Caki2 (cell line): ENCODE data around the gene TRIM72. TPM values are rescaled to one million over a fixed set of nuclear protein-coding genes. Genes with fewer than 3 reads are reported as not detected.
A peak's percentile ranks its signal among the peaks of the same experiment; 100 is the strongest.

Source experiments
- DNase-seq: peaks from one replicate; pipeline ENCODE4 v3.0.0-alpha.2; 2015; ENCODE audit warnings: low read depth
- in situ Hi-C: cut with HindIII; loops from 2 replicates; pipeline ENCODE4 v1.10.0; 2016; ENCODE audit warnings: low sequenced_read_pairs, low pct_unique_long_range_greater_than_20kb, mixed read lengths
- total RNA-seq: library from RNA; depleted of rRNA; stranded (reverse); fragments of >200 nt; shearing (Covaris generic); gene quantifications from 2 replicates; pipeline ENCODE4 v1.2.3, GENCODE V29; 2014; ENCODE audit warnings: low replicate concordance

The TRIM72 gene
- total RNA-seq, 1 experiment from 2014 or later, result not detected

DNA sequence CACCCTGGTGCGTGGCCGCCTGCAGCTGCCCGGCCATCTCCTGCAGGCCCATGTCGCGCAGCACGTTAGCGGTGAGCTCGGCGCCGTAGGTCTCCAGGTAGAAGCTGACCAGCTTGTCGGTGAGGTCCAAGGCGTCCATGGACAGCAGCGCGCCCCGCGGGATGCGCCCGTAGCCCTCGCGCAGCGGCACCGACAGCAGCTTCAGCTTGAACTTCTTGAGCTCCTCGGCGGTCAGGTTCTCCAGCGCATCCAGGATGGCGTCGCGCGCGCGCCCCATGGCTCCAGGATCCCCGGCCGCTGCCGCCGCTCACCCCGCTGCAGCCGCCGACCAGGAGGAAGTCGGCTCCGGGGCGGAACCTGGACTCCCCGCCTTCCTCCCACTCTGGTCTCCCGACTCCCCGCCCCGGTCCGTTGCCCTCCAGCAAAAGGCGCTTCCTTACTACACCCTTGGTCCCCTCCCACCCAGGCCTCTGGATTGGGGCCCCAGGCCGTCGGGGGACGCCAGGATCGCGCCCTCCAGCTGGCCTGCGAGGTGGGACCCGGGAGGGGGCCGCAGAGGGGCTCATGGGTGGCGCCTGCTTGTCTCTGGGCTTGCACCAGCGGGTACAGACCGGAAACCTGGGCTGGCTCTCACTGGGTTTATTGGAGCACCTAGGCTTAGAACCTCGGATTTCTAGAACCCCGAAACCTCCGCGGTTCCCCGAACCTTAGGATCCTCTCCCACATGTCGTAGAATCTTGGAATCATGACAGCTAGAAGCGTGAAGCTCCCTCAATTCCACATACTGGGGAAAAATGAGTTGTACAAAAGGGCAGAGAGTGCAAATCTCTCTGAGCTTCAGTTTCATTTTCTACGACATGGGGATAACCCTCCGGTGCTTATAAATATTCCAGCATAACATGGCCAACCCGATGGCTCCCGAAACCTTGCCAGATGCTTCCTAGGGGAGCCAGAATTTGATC is 11.2 kb upstream of the TRIM72 start, which contains the start of gene PYCARD:
TSS of gene PYCARD (minus strand) at position 347 of the 962 bp plus-strand sequence. CDS start at position 277, 70 bp downstream.
- in situ Hi-C loops, result no loop called here
- peak; percentile 66 for DNase-seq

DNA sequence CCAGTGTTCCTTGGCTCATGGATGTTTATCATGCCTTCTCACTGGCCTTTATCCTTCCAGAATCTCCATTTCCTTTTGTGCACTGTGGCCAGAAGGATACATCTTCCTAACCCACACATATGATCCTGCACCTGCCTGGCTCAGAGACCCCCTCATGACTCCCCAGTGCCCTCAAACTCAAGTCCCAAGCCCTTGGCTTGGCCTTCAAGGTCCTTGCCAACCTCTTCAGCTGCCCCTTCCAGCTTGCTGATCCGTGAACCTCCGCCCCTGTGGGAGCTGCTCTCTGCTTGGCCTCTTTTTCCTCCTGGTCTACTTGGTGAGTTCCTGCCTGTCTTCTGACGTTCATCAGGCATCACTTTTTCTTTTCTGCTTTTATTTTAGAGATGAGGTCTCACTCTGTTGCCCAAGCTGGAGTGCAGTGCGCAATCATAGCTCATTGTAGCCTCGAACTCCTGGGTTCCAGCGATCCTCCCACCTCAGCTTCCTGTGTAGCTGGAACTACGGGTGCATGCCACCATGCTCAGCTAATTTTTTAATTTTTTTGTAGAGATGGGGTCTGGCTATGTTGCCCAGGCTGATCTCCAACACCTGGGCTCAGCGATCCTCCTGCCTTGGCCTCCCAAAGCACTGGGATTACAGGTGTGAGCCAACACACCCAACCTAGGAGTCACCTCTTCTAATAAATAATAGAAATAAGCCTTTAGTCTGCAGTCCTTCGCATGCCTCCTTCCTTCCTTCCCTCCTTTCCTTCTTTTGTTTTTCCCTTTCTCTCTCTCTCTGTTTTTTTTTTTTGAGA is 8.8 kb upstream of the TRIM72 start:
- no peak for DNase-seq
- in situ Hi-C loops, result no loop called here

DNA sequence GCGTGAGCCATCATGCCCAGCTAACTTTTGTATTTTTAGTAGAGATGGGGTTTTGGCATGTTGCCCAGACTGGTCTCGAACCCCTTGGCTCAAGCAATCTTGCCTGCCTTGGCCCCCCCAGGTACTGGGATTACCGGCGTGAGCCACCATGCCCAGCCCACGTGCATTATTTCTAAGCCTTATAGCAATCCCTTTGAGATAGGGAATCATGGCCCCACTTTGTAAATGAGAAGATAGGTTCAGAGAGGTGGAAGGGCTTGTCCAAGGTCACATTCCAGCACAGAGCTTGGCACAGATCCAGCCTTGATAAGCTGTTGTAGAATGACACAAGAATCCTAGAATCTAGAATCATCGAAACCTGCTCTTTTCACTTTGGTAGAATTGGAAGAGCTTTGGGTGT is 7.1 kb upstream of the TRIM72 start:
- DNase-seq, result no peak
- in situ Hi-C loops, result no loop called here

DNA sequence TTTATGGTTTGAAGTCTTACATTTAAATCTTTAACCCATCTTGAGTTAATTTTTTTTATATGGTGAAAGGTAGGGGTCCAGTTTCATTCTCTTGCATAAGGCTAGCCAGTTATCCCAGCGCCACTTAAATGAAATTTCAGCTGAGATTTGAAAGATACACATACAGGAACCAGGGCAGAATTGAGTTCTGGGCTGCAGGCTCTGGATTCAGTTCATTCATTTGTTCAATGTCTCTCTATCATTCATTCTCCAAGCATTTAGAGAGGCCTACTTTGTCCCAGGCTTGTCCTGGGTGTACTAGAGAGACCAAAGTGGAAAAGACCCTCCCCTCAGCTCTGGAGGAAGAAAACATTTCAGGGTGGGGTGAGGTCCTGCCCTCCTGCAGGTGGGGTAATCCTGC is 577 bp upstream of the TRIM72 start:
- DNase-seq, result no peak
- in situ Hi-C loops, result no loop called here

DNA sequence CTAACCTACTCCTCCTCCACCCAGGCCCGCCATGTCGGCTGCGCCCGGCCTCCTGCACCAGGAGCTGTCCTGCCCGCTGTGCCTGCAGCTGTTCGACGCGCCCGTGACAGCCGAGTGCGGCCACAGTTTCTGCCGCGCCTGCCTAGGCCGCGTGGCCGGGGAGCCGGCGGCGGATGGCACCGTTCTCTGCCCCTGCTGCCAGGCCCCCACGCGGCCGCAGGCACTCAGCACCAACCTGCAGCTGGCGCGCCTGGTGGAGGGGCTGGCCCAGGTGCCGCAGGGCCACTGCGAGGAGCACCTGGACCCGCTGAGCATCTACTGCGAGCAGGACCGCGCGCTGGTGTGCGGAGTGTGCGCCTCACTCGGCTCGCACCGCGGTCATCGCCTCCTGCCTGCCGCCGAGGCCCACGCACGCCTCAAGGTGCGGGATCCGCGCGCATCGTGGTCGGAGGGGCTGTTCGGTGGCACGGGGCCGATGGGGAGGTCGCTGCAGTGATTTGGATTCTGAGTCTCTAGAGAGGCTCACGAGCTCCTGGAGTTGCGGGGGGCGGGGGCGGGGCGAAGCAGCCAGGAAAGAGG is 878 bp downstream of the TRIM72 start:
- in situ Hi-C loops, result no loop called here

DNA sequence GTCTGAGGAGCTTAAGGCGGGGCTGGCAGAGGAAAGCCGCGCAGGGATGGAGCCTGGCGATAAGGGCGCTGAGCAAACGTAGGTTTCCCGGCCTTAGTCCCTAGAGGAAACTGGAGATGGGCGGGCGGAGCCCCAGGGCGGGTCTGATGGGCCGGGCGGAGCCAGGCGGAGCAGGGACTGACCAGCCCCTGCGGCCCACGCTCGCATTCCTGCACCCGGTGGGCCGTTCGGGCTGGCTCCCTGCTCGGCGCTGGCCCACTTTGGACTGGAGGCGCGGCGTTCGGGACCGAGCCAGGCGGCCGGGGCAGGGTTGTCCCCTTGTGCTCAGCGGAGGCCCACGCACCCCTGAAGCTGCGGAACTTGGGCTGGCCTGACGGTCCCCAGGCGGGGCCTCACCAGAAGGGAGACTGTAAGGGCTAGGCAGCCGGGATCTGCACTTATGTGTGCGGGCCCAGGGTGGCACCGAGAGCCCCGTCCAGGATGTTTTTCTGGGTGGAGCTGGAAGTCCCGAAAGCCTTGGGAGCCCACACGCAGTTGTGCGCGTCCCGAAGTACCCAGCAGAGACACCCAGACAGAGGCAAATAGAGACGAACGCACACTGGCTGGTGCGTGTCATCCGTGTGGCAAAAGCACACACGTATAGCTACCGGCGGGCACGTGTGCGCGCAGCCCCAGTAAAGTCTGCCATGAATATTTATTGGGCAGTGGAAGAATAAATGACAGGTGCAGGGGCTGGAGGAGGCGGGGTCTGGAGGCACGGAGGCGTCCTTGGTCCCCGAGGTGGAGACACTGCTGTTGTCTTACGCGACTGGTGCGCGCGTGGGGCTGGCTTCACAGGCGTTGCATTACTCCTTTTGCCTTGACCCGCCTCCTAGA is 1.6 kb downstream of the TRIM72 start:
- in situ Hi-C loops, result no loop called here
- peak; percentile 72 for DNase-seq

More for the DNA sequence above, 878 bp downstream of the TRIM72 start:
- DNase-seq, result no peak

DNA sequence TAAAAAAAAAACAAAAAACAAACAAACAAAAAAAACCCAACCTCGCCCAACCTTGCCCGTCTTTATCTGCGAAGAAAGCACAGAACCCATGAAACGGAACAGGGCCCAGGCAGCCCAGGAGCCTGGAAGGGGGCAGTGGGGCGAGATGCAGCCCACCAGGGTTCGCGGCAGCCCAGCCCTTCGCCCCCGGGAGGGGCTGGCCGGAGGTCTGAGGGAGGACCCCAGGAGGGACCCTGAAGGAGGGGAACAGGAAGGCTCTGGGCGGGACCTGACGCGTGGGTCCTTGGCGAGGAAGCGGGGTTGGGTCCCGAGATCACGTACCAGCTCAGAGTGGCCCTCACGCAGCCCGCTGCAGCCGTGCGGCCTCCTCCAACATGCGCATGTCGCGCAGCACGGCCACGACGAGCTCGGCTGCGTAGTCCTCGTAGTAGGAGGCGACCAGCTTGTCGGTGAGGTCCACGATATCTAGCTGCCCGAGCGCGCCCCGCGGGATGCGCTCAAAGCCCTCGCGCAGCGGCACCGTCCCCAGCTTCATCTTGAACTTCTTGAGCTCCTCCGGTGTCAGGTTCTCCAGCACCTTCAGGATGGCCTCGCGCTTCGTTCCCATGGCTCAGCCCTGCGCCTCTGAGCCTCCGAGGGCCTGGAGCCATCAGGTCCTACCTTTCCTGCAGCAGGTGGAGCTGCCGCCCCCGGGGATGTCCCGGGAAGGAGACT is 2.7 kb downstream of the TRIM72 start, which contains the start of gene PYDC1:
TSS of gene PYDC1 (minus strand) at position 714 of the 714 bp plus-strand sequence. CDS start at position 607, 107 bp downstream.
- DNase-seq, result no peak
- in situ Hi-C loops, result no loop called here

DNA sequence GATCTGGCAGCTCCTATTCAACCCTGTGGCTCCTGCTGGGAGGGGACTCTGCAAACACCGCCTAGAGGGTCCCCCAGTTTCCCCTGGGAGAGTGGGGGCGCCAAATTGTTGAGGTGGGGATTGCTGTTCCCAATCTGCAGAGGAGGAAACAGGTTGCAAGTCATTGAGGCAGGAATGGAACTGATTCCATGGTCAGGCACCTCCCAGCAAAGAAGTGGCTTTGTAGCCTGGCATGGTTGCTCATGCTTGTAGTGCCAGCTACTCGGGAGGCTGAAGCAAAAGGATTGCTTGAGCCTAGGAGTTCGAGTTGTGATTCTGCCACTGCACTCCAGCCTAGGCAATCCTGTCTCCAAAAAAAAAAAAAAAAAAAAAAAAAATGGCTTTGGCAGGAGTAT is 3.2 kb downstream of the TRIM72 start:
- DNase-seq, result no peak
- in situ Hi-C loops, result no loop called here

DNA sequence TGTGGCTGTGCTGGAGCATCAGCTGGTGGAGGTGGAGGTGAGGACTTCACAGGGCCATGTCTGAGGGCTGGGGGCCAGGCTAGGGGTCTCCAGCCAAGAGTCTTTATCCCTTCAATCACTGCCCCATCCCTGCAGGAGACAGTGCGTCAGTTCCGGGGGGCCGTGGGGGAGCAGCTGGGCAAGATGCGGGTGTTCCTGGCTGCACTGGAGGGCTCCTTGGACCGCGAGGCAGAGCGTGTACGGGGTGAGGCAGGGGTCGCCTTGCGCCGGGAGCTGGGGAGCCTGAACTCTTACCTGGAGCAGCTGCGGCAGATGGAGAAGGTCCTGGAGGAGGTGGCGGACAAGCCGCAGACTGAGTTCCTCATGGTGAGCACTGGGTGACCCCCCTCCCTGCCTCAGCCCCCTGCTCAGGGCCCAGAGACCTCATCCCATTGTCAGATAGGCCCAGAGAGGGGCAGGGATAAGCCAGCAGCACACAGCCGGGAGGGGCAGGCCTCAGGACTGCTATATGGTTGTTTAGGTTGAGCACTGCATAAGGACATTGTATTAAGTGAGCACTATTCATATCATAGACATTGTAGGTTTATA is 5.3 kb downstream of the TRIM72 start:
- in situ Hi-C loops, result no loop called here

DNA sequence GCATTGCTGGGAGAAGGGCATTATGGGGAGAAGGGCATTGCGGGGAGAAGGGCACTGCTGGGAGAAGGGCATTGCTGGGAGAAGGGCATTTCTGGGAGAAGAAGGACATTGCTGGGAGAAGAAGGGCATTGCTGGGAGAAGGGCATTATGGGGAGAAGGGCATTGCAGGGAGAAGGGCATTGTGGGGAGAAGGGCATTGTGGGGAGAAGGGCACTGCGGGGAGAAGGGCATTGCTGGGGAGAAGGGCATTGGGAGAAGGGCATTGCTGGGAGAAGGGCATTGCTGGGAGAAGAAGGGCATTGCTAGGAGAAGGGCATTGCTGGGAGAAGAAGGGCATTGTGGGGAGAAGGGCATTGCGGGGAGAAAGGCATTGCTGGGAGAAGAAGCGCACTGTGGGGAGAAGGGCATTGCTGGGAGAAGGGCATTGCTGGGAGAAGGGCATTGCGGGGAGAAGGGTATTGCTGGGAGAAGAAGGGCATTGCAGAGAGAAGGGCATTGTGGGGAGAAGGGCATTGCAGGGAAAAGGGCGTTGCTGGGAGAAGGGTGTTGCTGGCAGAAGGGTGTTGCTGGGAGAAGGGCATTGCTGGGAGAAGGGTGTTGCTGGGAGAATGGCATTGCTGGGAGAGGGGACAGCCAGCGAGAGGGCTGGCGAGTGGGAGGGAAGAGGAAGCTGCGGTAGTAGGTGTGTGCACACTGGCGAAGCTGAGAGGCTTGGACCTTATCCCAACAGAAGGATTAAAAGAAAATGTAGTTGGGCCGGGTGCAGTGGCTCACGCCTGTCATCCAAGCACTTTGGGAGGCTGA is 7.6 kb downstream of the TRIM72 start:
- no peak for DNase-seq
- in situ Hi-C loops, result no loop called here

More for the DNA sequence above, 5.3 kb downstream of the TRIM72 start:
- no peak for DNase-seq

DNA sequence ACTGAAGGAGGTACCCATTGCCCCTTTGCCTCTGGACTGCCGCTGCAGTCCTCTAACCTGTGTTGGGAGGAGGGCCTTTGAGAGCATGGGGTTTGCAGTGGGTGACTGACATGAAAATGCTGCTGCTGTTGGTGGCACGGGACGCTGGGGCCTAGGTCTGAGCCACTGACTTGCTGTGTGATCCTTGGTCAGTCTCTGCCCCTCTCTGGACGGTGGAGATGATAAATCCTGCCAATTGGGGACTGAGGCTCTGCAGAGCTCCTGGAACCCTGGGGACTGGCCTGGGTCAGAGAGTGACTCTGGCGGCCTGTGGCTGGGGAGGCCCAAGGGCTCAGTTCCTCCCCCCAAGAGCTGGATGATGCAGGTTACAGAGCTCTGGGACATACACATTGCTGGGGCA is 9.1 kb downstream of the TRIM72 start:
- in situ Hi-C loops, result no loop called here
- no peak for DNase-seq

DNA sequence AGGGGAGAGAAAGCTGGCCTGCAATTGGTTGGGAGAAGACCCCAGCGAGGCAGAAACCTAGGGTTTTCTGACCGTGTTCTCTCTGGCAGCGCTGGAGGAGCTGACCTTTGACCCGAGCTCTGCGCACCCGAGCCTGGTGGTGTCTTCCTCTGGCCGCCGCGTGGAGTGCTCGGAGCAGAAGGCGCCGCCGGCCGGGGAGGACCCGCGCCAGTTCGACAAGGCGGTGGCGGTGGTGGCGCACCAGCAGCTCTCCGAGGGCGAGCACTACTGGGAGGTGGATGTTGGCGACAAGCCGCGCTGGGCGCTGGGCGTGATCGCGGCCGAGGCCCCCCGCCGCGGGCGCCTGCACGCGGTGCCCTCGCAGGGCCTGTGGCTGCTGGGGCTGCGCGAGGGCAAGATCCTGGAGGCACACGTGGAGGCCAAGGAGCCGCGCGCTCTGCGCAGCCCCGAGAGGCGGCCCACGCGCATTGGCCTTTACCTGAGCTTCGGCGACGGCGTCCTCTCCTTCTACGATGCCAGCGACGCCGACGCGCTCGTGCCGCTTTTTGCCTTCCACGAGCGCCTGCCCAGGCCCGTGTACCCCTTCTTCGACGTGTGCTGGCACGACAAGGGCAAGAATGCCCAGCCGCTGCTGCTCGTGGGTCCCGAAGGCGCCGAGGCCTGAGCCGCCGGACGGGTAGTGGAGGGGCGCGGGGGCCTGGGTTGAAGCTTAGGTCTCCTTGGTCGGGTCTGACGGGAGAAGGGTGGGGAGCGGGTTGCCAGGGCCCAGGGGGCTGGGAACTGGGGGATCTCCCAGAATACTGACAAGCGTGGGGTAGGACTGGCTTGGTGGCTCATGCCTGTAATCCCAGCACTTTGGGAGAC is 10.4 kb downstream of the TRIM72 start:
- in situ Hi-C loops, result no loop called here

DNA sequence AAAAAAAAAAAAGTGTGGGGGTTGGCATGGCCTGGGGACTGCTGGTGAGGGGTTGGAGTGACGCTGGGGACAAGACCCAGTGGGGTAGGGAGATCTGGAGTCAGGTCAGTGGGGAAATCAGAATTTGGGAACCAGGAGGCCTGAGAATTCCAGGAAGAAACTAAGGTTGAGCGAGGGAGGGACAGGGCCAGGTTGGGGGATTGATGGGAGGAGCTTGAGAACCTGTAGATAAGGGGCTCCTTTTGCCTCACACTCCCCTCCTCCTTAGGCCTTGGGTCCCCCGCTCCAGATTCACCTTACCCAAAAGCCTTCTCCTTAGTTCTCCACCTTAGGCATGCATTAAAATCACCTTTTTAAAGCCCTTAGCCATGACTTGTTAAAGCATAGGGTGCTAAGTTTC is 11.3 kb downstream of the TRIM72 start:
- in situ Hi-C loops, result no loop called here
- no peak for DNase-seq

More for the DNA sequence above, 10.4 kb downstream of the TRIM72 start:
- DNase-seq, result no peak

DNA sequence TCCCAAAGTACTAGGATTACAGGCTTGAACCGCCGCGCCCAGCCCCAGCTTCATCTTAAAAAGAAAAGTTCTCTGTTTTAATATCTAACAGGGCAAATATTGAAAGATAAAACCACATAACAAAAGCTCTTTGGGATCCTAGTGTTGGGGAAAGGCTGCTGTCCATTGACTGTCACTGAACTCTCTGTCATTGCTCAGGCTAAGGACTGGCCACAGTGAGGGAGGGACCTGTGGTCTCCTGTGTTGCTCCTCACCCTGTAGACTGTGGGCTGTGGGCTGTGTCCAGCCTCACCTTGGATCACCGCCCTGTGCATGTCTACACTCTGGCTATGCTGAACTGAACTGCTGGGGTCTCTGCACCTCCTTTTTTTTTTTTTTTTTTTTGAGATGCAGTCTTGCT is 14.3 kb downstream of the TRIM72 start:
- in situ Hi-C loops, result no loop called here

DNA sequence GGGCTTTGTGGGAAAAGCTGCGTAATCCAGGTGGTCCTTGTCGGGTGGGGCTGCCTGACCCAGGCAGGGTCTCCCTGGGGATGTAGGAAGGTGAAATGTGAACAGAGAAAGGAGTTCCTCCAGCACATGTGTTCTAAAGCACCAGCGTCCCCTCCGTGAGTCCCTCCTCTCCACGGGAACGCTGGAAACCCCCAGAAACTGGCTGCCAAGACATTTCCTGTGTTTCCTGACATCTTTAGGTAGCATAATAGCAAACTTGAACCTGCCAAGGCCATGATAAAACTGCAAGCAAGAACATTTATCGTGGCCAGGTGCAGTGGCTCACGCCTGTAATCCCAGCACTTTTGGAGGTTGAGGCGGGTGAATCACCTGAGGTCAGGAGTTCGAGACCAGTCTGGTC is 15.6 kb downstream of the TRIM72 start:
- no peak for DNase-seq
- in situ Hi-C loops, result no loop called here

More for the DNA sequence above, 14.3 kb downstream of the TRIM72 start:
- no peak for DNase-seq
